Activated CD4-positive, CD25-positive, alpha-beta regulatory T cell (primary cell): Measurements from ENCODE around the gene AHSA1.
"Not testable (repeated sequence)": the region's sequence is repeated elsewhere in the genome, so short reads cannot be mapped to it uniquely, and the experiment has no call there.

ENCODE experiments used
- DNase-seq, 4 experiments: peaks; one replicate each; lab custom pipeline; 2025; lab: John Stamatoyannopoulos, UW

The AHSA1 gene

DNA sequence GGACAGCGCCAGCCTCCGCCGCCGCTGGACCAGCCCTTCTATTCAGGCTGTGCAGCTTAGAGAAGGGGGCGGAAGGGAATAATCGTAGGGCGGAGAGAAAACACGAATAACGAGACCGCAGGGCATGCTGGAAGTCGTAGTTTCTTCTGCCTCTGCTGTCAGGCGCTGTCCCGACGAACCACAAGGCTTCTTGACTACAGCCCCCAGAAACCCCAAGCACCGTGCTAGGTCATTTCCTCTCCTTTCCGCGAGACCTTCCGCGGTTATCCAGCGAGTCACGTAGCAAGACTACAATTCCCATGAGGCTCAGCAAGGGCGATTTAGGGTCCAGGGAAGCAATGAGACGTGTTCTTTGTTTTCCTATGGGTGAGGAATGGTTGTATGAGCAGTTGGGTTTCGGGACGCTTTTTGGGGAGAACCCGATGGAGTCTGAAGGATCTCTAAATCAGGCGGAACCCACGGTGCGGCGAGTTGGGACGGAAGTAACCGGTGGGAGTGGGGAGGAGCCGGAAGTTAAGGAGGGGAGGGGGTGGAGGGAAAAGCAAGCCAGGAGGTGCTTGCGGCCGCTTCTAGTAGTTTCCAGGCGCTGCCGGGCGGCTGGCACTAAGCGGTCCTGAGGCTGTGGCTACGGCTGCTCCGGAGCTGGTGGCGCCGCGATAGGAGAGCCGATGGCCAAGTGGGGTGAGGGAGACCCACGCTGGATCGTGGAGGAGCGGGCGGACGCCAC is at the start of gene AHSA1, which contains the start of gene VIPAS39:
AHSA1 (plus strand) TSS at position 572 of the 727 bp plus-strand sequence; CDS start at position 669, 97 bp downstream.
VIPAS39 (minus strand) TSS at position 80 of the 727 bp plus-strand sequence. CDS start 3,499 bp downstream, outside the sequence.
- peak; percentile 82 to 84 (median 84) for DNase-seq

- no peak for DNase-seq
Observed at GRCh38 chr14:77409131-77409533, 48.8 kb upstream of the AHSA1 start.

DNA sequence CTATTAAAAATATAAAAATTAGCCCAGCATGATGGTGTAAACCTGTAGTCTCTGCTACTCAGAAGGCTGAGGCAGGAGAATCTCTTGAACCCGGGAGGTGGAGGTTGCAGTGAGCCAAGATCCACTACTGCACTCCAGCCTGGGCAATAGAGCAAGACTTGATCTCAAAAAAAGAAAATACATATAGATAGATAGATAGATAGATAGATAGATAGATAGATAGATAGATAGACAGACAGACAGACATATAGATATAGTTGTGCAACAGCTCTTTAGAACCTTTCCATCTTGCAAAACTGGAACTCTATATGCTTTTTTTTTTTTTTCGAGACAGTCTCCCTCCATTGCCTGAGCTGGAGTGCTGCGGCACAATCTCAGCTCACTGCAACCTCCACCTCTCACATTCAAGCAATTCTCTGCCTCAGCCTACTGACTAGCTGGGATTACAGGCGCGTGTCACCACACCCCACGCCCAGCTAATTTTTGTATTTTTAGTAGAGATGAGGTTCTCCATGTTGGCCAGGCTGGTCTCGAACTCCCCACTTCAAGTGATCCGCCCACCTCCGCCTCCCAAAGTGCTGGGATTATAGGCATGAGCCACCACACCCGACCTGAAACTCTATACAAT is 42.4 kb upstream of the AHSA1 start:
- not testable (repeated sequence) for DNase-seq

- not testable (repeated sequence) for DNase-seq
Observed at GRCh38 chr14:77416098-77416497, 41.8 kb upstream of the AHSA1 start.

DNA sequence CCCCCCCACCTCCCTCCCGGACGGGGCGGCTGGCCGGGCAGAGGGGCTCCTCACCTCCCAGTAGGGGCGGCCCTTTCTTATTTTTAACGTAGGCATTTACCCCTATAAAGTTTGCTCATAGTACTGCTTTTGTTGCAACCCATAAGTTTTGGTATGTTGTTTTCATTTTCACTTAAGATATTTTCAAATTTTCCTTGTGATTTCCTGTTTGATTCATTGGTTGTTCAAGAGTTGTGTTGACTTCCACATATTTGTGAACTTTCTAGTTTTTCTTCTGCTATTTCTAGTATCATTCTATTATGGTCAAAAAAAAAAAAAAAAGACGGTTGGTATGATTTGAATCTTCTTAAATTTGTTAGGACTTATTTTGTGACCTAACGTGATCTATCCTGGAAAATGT is 41.1 kb upstream of the AHSA1 start:
- DNase-seq = no peak

DNA sequence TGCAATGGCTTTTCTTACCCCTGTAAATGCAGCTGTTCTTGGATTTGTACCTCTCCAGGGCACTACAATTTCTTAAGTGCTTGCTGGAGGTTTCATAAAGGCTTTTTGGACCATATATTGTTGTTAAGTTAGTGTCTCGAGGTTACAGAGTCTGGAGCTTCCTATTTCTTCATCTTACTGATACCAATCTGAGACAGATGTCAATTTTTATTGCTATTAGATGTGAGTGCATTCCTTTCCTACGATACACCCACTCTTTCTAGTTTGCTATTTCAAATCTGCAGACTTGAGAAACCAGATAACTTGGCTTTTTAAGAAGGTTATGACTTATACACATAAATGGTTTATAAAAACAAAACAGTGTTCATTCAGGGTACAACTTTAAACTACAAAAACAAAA is 36.7 kb upstream of the AHSA1 start:
- DNase-seq = no peak

- DNase-seq = no peak
Observed at GRCh38 chr14:77423423-77423822, 34.5 kb upstream of the AHSA1 start, which contains the start of gene NOXRED1. Gene NOXRED1, minus strand, starts transcription at chr14:77423523. Its CDS starts 634 bp downstream, at chr14:77422889.

- no peak for DNase-seq
Observed at GRCh38 chr14:77424862-77425261, 33.0 kb upstream of the AHSA1 start.

- DNase-seq = no peak
Observed at GRCh38 chr14:77426396-77426795, 31.5 kb upstream of the AHSA1 start.

GRCh38 chr14:77436042-77436441 is 21.9 kb upstream of the AHSA1 start:
- DNase-seq = no peak

GRCh38 chr14:77438596-77438995 is 19.3 kb upstream of the AHSA1 start:
- DNase-seq = no peak

GRCh38 chr14:77439861-77440260 is 18.0 kb upstream of the AHSA1 start:
- DNase-seq = no peak

DNA sequence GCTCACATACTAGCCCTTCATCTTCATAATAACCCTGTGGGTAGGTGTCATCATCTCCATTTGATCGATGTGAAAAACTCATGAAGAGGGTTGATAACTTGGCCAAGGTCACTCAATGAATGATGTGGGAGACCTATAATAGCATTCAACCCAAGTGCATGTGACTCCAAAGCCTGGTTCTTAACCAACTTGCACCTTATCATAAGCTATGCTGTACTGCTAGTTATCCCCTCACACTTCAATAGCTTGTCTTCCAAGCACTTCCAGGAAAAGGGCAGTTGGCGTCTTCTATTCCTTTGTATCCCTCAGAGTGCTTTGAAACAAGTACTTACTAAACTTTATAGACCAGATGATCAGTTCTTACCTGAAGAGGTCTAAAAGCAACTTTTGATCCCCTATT is 15.7 kb upstream of the AHSA1 start:
- DNase-seq = no peak

DNA sequence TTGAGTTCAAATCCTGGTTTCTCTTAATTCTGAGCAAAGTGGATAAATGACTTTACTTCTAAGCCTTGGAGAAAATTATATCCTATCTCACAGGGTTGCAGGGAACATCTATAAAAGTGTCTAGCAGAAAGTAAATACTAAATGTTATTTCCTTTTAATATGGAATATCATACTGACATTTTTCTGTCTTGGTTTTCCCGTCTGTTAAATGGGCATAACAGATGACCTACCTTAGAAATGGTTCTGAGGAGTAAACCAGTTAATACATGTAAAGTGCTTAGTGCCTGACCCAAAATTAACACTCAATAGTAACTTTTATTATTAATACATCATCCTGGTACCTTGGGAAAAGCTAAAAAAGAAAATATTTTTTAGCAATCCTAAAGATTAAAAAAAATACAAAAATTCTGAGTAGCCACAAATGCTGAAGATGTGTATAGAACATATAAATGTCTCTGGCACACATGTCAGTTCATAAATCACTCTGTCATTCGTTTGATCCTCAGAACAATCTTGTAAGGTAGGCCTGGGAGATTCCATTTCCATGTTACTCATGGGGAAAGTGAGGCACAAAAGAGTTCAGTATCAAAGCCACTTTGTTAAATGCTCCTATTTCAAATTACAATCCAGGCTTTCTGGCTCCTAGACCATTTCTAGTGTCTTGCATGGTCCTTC is 1.8 kb upstream of the AHSA1 start:
- DNase-seq = no peak

DNA sequence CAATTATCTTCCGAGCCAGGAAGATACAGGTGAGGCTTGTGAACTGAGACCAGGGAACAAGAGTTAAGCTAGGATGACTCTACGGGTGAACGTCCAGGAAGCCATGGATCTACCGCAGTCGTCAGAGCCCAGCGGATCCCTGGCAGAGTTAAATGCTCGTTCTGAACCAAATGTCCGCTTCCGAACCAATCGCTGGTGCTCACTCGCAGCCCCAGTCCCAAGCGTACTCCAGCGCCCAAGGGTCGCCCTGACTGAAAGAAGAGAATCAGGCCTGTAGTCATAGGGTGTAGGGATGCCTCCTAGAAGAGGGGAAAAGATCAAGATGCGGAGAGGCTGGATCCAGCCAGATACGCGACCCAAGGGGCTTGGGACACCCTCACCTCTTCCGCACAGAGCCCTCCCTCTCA is 775 bp upstream of the AHSA1 start:
- DNase-seq = no peak

DNA sequence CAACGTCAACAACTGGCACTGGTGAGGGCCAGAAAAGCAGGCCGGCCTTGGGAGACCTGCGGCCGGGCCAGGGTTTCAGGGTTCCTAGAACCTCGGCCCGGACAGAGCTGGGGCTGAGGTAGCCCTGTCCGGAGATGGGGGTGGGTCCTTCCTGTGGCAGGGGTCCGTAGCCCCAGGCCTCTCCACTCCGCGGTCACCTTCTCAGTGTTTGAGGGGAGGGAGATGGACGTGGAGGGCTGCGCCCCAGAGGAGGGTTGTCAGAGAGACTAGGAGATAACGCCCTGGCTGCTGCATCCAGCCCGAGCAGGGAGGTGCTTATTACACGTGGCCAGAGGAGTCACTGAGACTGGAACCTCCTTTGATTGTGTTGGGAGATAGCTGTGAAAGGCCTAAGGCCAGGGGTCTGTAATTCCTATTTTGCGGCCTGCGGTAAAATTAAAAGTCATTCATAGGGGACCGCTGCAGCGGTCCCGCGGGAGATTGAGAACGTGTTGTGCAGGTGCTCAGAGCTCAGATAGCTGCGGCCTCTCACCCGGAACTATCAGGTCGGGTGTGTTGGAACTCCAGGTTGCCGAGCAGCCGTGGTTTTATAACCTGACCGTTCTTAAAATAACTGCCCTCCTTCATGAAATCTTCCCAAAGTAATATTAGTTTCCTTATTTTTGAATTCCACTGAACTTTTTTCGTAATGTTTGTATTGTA is 507 bp downstream of the AHSA1 start:
- DNase-seq = peak in 2 of 4 experiments; percentile 6 to 38

DNA sequence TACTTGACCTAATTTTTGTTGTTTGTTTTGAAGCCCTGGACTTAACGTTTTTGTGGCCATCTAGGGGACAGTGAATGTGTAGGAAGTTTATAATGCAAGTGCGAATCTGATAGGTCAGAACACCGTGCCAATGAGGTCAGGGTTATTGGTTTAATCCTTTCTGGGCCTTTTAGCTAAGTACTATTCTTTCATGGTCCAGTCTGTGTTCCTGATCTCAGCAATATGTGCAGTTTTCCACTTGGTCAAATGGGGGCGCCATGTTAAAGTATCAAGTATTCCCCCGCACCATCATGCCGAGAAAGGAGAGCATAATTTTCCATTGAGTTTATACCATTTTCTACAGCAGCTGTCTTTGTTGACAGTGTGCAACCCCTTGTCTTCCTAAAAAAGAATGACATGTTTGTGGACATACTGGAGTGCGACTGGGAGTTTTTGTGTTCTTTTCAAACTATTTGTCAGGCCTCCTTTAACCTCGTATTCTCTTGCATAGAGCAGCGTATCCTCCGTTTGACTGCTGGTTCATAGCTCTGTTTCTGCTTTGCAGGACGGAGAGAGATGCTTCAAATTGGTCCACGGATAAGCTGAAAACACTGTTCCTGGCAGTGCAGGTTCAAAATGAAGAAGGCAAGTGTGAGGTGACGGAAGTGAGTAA is 1.3 kb downstream of the AHSA1 start:
- peak in 2 of 4 experiments; percentile 9 to 31 for DNase-seq

- no peak for DNase-seq
Observed at GRCh38 chr14:77467801-77468200, 9.9 kb downstream of the AHSA1 start.

- DNase-seq = no peak
Observed at GRCh38 chr14:77469067-77469505, 11.2 kb downstream of the AHSA1 start.

DNA sequence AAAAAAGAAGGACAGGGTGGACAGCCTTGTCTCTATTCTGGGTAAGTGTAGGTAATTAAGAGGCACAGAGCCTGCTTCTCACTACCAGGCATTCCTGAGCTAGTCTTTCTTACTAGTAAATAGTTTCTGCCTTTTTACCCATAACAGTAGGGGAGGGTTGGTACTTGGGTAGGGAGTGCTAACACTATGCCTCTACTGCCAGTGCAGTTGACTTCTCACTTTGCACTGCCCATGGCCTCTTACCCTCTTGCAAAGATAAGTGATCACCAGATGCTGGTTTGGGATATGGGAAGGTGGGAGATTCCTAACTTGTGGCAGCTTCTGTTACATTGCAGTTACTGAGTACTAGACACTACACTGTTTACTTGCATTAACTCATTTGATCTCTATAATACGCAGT is 11.6 kb downstream of the AHSA1 start:
- DNase-seq = no peak

DNA sequence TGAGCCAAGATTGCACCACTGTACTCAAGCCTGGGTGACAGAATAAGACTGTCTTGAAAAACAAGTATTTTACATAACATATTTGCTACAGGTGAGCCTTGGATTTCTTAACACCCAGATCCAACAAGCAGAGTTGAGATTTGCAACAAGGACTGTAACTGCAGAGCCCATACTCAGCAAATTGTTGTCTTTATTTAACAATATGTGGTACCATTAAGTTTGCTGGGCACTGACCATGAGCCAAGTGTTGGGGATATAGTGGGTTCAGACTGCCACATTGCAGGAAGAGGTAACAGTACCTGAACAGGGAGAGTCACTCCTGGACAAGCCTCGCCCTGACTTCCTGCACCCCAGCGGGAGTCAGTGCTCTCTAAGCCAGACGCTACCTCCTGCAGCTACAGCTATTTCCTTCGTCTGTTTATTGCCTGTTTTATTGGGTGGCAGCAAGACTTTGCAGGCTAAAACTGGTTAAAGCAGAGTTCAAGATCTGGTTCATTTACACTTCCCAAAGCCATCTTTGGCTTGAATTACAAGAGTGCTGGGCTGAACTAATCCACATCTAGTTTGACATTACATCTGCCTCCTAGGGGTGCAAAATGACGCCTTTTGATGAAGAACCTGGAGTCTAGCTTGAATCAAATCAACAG is 12.5 kb downstream of the AHSA1 start:
- DNase-seq = no peak
